HCT116 (cell line): ENCODE data around the gene SLC7A8. TPM values are rescaled to one million over a fixed set of nuclear protein-coding genes. Genes with fewer than 3 reads are reported as not detected.

Experiments used
- ATAC-seq: fragments of 200-7000 bp; cut with Tn5 transposase; 2 replicates; pipeline ENCODE4 v1.9.1; 2020; ENCODE audit warnings: mild to moderate bottlenecking, moderate library complexity
- BruUV-seq: library from RNA; stranded (reverse); fragments of 400-500 nt; replicated peaks from 2 replicates; lab custom pipeline; 2021; lab: Mats Ljungman, UMichigan
- CTCF ChIA-PET: fragments of 300-600 bp; sonication (Branson Sonifier 250); formaldehyde crosslinking; loops from one replicate; lab custom pipeline; 2021; ENCODE audit warnings: antibody characterized with exemption; lab: Charles Lee
- POLR2A ChIA-PET: fragments of 300-600, 350-600 bp; sonication (Branson Sonifier 250); formaldehyde crosslinking; loops from one replicate; lab custom pipeline; 2021; ENCODE audit warnings: antibody characterized with exemption; lab: Charles Lee
- RAD21 ChIA-PET, 2 experiments: fragments of 300-600 bp; sonication (Branson Sonifier 250); formaldehyde crosslinking; loops; one replicate each; lab custom pipeline; 2023; ENCODE audit warnings: low total read pairs in 2 of 2; ENCODE audit not compliant: uncharacterized antibody in 2 of 2, unreplicated experiment in 2 of 2, low non-redundant PET in 1 of 2; lab: Charles Lee
- DNase-seq: peaks from one replicate; pipeline ENCODE4 v3.0.0-alpha.2; 2010; ENCODE audit warnings: low read depth, low spot score
- H2AFZ ChIP-seq: fragments of 200-600 bp; shearing (Covaris generic), sonication (generic); 2 replicates; pipeline ENCODE4 v1.6.1; 2017; ENCODE audit warnings: low read depth, mixed run types, mixed read lengths, antibody characterized with exemption, low read length; ENCODE audit not compliant: poor library complexity, severe bottlenecking
- H3K27ac ChIP-seq: 2 replicates; pipeline ENCODE4 v1.5.1; 2012; ENCODE audit warnings: low read depth, low read length
- H3K27me3 ChIP-seq: fragments of 200-600 bp; sonication (generic); 2 replicates; pipeline ENCODE4 v1.6.1; 2016; ENCODE audit warnings: mixed run types, low read length, mixed read lengths; ENCODE audit not compliant: insufficient read depth
- H3K36me3 ChIP-seq, 2 experiments: fragments of 200-500 bp in 1 of 2; fragments of 200-600 bp in 1 of 2; sonication (Bioruptor generic) in 1 of 2; sonication (generic) in 1 of 2; 2 replicates each; pipeline versions ENCODE4 v1.5.1 to v1.6.1; 2014 to 2016; ENCODE audit warnings: low read length in 2 of 2, inconsistent platforms in 1 of 2, mixed read lengths in 1 of 2, mixed run types in 1 of 2; ENCODE audit not compliant: insufficient read depth in 2 of 2, control insufficient read depth in 1 of 2
- H3K4me1 ChIP-seq, 2 experiments: fragments of 200-600 bp in 1 of 2; sonication (generic) in 1 of 2; 2 replicates each; pipeline versions ENCODE4 v1.5.1 to v1.6.1; 2012 to 2017; ENCODE audit warnings: low read length in 2 of 2, inconsistent platforms in 1 of 2, mild to moderate bottlenecking in 1 of 2, mixed read lengths in 1 of 2, mixed run types in 1 of 2, moderate library complexity in 1 of 2; ENCODE audit not compliant: insufficient read depth in 2 of 2, control insufficient read depth in 1 of 2
- H3K4me2 ChIP-seq: fragments of 200-600 bp; sonication (generic); 2 replicates; pipeline ENCODE4 v1.6.1; 2017; ENCODE audit warnings: mixed run types, low read length, mixed read lengths
- H3K4me3 ChIP-seq, 2 experiments: fragments of 200-600 bp in 1 of 2; sonication (generic) in 1 of 2; replicated peaks in 1 of 2; 2 replicates each; pipeline ENCODE4 v1.5.1; 2011 to 2016; ENCODE audit warnings: low read length in 2 of 2, control low read depth in 1 of 2, low read depth in 1 of 2, mild to moderate bottlenecking in 1 of 2, mixed read lengths in 1 of 2, mixed run types in 1 of 2
- H3K79me2 ChIP-seq: fragments of 200-600 bp; sonication (generic); 2 replicates; pipeline ENCODE4 v1.6.1; 2017; ENCODE audit warnings: mild to moderate bottlenecking, mixed run types, low read length, moderate library complexity, mixed read lengths; ENCODE audit not compliant: insufficient read depth
- H3K9ac ChIP-seq: fragments of 200-600 bp; sonication (generic); 2 replicates; pipeline ENCODE4 v1.6.1; 2016; ENCODE audit warnings: low read length, mixed read lengths
- H3K9me2 ChIP-seq: fragments of 200-600 bp; sonication (generic), shearing (Covaris generic); 2 replicates; pipeline ENCODE4 v1.6.1; 2017; ENCODE audit warnings: mixed run types, mild to moderate bottlenecking, moderate library complexity; ENCODE audit not compliant: insufficient read depth
- H3K9me3 ChIP-seq, 2 experiments: fragments of 200-500 bp in 1 of 2; fragments of 200-600 bp in 1 of 2; sonication (Bioruptor generic) in 1 of 2; sonication (generic) in 1 of 2; 2 replicates each; pipeline ENCODE4 v1.6.1; 2014 to 2017; ENCODE audit warnings: low read length in 2 of 2, mixed read lengths in 2 of 2, inconsistent platforms in 1 of 2, low read depth in 1 of 2, mild to moderate bottlenecking in 1 of 2, mixed run types in 1 of 2, moderate library complexity in 1 of 2; ENCODE audit not compliant: control insufficient read depth in 1 of 2, insufficient read depth in 1 of 2
- H4K20me1 ChIP-seq: fragments of 200-600 bp; sonication (generic), shearing (Covaris generic); 2 replicates; pipeline ENCODE4 v1.6.1; 2017; ENCODE audit warnings: mixed run types, mild to moderate bottlenecking, moderate library complexity; ENCODE audit not compliant: insufficient read depth
- CEBPB ChIP-seq: IDR thresholded peaks from 2 replicates; pipeline ENCODE4 v1.6.1; 2012; ENCODE audit warnings: low read depth
- EZH2 ChIP-seq: fragments of 200-600 bp; sonication (generic); IDR thresholded peaks from 2 replicates; pipeline ENCODE4 v1.6.1; 2017; ENCODE audit warnings: antibody characterized with exemption, mixed run types
- JUND ChIP-seq: IDR thresholded peaks from 2 replicates; pipeline ENCODE4 v1.6.1; 2012
- SP1 ChIP-seq: IDR thresholded peaks from 2 replicates; pipeline ENCODE4 v1.6.1; 2012; ENCODE audit warnings: low read depth
- SRF ChIP-seq: IDR thresholded peaks from 2 replicates; pipeline ENCODE4 v1.6.1; 2012; ENCODE audit warnings: low read depth
- ZFX ChIP-seq: fragments of 450-650 bp; IDR thresholded peaks from 2 replicates; pipeline ENCODE4 v1.6.1; 2017
- ZNF274 ChIP-seq: fragments of 200-500 bp; sonication (Bioruptor generic); IDR thresholded peaks from 2 replicates; pipeline ENCODE4 v1.6.1; 2014; ENCODE audit warnings: mild to moderate bottlenecking, low read depth, low read length, inconsistent platforms
- intact Hi-C: fragments of 100-400 bp; cut with micrococcal nuclease; formaldehyde crosslinking; loops from 2 replicates; pipeline ENCODE4 v1.10.0; 2022
- total RNA-seq: library from RNA; stranded (reverse); gene quantifications from one replicate; pipeline ENCODE4 v1.2.1, GENCODE V29; 2021; ENCODE audit not compliant: unreplicated experiment
- TF ChIP-seq, protein P1 (sequence below): IDR thresholded peaks from 2 replicates; pipeline ENCODE4 v1.6.1; 2012
- TF ChIP-seq, protein P2 (sequence below): IDR thresholded peaks from 2 replicates; pipeline ENCODE4 v1.6.1; 2011; ENCODE audit warnings: mild to moderate bottlenecking, low read length, moderate library complexity; ENCODE audit not compliant: insufficient replicate concordance; ENCODE audit errors: extremely low read depth

SLC7A8 gene
- total RNA-seq, 1 experiment from 2014 or later: 5.3 TPM

GRCh38 chr14:23112359-23113178, 70.9 kb downstream of the SLC7A8 start:
- Histone ChIP-seq H3K27me3 (peaks cover 20% of the 10 kb centered on the region; the same call in 1 of the 2 replicates), H3K9me2 (no peaks in the 10 kb centered on the region), H3K4me3 (no peak overlapping the region), H2AFZ (no peak overlapping the region), H3K9ac (no peak overlapping the region), H3K36me3 (no peaks in the 10 kb centered on the region), H3K4me2 (no peak overlapping the region), H3K27ac (no peak overlapping the region), H3K79me2 (no peaks in the 10 kb centered on the region), H3K9me3 (no peaks in the 10 kb centered on the region), H4K20me1 (no peaks in the 10 kb centered on the region), H3K4me1 (peaks cover 12 to 23% of the 10 kb centered on the region in 2 experiments)
- ChIA-PET POLR2A (interaction anchor here (1.0 to 1.2 kb wide), 2 partner anchors 17 to 44 kb away, joined by 3 to 4 read pairs; partner anchors contain the start of genes ACIN1 and C14orf119), CTCF (interaction anchor here (1.3 to 5.5 kb wide), 3 partner anchors 8 to 55 kb away, joined by 3 to 56 read pairs (median 7); no protein-coding TSS in a partner anchor), RAD21 (interaction anchor here in 1 of 2 experiments (0.9 kb wide), 1 partner anchor 69 kb away, joined by 3 read pairs; no protein-coding TSS in a partner anchor)
- DNase-seq: no peak
- BruUV-seq: no TSS peak
- no peak for ATAC-seq
- intact Hi-C loops: no loop called here
- no peak for TF ChIP-seq ZNF274
- no peak for TF ChIP-seq JUND
- no peak for TF ChIP-seq CEBPB
- no peak for TF ChIP-seq SP1
- no peak for TF ChIP-seq EZH2
- TF ChIP-seq SRF: no peak
- TF ChIP-seq, protein P1, sequence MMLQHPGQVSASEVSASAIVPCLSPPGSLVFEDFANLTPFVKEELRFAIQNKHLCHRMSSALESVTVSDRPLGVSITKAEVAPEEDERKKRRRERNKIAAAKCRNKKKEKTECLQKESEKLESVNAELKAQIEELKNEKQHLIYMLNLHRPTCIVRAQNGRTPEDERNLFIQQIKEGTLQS: no peak
- no peak for TF ChIP-seq ZFX
- TF ChIP-seq, protein P2, sequence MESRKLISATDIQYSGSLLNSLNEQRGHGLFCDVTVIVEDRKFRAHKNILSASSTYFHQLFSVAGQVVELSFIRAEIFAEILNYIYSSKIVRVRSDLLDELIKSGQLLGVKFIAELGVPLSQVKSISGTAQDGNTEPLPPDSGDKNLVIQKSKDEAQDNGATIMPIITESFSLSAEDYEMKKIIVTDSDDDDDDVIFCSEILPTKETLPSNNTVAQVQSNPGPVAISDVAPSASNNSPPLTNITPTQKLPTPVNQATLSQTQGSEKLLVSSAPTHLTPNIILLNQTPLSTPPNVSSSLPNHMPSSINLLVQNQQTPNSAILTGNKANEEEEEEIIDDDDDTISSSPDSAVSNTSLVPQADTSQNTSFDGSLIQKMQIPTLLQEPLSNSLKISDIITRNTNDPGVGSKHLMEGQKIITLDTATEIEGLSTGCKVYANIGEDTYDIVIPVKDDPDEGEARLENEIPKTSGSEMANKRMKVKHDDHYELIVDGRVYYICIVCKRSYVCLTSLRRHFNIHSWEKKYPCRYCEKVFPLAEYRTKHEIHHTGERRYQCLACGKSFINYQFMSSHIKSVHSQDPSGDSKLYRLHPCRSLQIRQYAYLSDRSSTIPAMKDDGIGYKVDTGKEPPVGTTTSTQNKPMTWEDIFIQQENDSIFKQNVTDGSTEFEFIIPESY: no peak
